GM21737 (cell line): Measurements from ENCODE around the gene SPEG.
A peak's percentile ranks its signal among the peaks of the same experiment; 100 is the strongest.

Experiments
- ATAC-seq: cut with Tn5 transposase; IDR thresholded peaks from one replicate; pipeline ENCODE4 v1.9.1; 2021; ENCODE audit warnings: mild to moderate bottlenecking, moderate library complexity; ENCODE audit not compliant: unreplicated experiment

The SPEG gene

DNA sequence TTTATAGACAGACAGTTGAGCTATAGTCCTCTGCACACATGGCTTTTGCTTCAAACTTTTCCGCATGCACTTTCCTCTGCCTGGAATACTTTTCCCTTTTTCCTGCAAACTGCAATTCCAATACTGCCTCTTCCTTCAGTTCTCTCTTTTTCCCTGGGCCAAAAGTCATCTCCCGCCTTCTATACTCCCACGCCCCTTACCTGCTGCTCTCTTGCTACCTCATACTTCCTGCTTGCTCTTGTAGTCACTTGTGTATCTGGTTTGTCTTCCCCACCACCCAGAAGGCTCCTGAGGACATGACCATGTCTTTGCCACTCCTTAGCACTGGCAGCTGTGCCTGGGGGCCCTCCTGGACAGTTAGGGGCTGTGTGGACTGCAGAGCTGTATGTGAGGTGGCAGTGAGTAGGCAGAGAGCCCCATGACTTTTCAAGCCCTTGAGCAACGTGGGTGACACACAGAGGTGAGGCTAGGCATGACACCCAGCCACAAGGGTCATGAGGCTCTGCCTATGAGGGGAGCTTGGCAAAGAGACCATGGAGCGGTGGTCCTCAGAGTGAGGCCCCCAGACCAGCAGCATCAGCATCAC lies 23.2 kb downstream of the SPEG start:
- ATAC-seq = no peak

DNA sequence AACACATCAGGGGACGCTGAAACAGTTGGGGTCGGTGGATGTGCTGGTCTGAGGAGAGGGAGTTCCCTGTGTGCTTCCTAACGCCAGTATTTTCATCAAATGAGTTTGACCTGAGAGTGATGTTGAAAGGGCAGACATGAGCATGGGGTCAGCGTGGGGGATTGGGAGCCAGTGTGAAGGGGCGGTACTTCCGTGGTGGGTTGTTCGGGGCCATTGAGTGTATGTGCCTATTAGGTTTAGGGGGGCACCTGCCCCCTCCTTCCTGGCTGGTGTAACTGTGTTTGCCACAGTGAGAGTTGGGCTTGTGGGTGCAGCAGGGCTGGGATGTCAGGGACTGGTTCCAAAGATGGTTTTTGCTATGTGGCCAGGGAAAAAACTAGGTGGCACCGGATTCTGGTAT lies 24.4 kb downstream of the SPEG start:
- no peak for ATAC-seq

DNA sequence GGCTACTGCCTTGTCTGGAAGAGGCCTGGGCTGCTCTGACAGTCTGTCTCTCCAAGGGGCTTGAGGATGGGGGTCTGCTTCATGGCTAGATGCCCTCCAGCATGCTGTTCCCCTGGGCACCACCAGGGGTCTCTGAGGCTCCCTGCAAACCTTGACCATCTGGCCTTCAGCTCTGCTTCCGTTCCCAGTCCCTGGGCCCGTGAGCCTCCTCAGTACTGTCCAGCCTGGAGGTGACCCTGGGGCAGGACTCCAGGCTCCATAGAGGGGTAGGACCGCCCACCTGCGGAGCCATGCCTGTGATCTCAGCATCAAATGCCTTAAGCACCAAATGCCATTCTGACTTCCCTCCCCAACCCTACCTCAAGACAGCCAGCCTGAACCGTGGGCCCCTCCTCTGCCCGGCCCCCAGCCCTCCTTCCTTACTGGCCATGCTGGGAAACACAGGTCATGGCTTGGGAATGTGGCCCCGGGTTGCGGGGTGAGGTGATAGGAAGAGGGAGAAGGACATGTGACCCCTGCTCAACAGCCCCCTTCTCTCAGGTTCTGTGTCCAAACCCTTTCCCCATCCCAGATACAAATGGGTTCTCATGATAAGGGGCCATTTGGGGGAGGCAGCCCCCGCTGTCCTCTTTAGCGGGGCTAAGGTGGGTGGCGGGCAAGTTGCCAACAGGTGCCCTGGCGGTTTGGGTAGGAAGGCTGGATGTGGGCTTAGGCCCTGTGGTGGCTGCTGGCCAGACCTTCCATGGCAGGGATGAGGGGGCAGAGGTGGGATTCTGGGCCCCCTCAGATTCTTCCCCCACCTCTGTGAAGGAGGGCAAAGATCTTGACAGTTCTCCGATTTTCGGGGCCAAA lies 25.0 kb downstream of the SPEG start:
- peak; percentile 67 for ATAC-seq

DNA sequence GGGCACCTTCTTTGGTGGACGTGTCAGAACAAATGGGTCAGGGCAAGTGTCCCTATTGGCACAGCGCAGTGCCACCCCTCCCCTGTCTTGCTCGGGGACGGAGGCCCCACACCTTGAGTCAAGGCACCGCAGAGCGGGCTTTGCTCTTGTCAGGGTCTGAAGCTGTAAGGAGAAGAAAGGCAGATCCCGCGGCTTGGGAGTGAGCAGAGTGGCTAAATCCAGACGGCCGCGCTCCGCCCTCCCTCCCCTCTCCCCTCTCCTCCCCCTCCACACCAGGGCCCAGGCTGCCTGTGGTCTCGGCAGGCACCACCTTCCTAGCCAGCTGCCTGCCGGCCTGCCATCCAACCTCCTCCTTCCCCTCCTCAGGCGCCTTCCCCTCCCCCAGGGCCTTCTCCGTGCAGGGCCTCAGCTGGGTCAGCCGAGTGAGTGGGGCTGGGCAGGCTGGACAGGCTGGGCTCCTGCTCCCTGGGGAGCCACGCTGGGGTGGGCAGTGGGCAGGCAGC lies 25.8 kb downstream of the SPEG start:
- no peak for ATAC-seq

DNA sequence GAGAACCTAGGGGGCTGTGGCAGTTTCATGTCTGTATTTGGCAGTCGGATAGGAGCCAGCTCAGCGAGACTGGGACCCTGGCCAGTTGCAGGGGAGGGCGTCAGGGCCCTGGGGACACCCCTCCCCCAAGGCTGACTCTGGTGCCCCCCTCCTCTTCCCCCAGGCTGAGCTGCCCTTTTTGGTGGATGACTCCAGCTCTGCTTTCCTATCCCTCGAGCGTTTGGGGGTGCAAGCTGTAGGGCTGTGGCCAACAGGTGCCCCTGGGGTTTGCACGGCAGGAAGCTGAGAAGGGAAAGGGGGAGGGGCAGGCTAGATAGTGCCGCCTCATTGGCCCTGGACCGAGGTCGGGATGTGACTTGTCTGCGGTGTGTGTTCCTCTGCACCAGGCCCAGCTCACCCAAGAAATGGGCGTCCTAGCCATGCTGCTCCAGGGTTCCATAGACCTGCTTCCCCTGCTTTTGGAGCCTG lies 26.4 kb downstream of the SPEG start:
- no peak for ATAC-seq

DNA sequence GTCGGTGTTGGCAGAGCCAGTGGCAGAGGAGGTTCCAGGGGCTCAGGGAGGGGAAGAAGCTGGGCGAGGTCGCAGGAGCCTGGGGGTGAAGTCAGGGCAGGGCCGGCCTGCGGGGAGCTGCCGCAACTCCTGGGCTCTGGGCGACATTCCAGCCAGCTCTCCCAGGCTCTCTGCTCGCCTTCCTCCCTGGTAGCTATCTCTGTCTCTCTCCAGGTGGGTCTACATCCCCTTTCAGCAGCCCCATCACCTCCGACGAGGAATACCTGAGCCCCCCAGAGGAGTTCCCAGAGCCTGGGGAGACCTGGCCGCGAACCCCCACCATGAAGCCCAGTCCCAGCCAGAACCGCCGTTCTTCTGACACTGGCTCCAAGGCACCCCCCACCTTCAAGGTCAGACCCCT lies 27.0 kb downstream of the SPEG start:
- ATAC-seq = no peak

DNA sequence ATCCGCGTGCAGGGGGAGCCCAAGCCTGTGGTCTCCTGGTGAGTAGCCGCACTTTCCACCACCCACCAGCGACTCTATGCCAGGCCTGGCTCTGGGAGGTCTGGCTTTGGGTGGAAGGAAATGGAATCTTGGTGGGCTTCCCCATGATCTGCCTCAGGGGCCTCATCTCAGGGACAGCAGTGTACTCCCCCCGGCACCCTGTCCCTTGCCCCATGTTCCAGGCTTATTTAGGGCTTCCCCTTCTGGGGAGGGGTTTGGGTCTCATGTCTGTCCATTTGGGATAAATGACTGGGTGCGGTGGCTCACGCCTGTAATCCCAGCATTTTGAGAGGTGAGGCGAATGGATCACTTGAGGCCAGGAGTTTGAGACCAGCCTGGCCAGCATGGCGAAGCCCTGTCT lies 27.7 kb downstream of the SPEG start:
- ATAC-seq = no peak

DNA sequence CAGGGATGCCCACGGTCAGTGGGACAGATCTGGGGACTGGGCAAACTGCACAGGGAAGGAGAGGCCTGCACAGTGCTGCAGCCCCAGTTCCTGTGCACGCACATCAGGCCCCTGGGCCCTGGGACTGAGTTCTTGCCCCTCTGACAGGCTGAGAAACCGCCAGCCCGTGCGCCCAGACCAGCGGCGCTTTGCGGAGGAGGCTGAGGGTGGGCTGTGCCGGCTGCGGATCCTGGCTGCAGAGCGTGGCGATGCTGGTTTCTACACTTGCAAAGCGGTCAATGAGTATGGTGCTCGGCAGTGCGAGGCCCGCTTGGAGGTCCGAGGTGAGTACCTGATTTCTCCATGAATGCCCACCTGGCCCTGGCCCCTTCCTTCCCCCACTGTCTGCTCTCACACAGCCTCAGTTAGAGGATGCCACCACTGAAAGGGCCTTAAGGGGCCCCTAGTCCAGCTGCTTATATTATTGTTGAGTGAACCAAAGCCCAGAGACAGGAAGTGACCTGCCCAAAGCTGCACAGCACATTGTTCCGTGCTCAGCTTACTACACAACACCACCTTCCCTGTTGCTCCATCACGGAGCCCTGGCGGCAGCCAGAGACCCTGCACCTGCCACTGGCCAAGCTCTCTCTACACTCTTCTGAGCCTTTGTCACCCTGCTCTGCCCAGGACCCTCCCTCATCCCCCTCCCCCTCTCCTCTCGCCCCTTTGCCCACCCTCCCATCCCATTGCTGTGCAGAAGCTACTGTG lies 29.8 kb downstream of the SPEG start:
- no peak for ATAC-seq

DNA sequence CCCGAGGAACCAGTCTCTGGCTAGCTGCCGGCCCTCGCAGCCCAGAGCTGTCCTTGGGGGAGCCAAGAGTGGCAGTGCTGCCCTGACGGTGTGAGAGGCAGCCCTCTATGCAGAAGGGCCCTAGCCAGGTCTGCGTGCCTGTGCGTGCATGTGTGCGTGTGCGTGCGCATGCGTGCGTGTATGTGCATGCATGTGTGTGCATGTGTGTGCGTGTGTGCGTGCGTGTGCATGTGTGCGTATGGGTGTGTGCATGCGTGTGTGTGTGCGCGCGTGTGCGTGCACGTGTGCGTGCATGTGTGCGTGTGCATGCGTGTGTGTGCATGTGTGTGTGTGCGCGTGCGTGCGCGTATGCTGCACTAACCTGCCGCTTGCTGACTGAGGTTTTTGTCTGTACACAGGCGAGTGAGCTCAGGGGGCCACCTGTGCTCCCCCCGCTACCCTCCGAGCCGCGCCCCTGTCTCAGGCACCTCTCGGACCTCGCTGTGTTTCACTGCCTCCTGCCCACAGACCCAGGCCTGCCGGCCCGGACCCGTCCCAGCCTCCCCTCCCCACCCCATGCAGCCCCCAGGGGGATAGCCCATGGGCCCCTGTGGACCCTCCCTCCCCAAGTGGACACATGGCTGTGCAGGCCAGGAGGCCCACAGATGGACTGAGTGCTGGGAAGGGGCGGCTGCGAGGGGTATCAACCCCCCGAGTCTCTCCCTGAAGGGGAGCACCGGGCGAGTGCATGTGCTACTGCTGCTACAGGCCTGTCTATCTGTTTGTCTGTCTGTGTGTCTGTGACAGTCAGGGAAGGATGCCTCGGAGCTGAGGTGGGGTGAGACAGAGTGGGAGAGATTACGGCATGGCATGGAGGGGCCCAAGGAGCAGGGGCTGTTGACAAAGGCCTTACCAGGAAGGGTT lies 31.3 kb downstream of the SPEG start:
- no peak for ATAC-seq

DNA sequence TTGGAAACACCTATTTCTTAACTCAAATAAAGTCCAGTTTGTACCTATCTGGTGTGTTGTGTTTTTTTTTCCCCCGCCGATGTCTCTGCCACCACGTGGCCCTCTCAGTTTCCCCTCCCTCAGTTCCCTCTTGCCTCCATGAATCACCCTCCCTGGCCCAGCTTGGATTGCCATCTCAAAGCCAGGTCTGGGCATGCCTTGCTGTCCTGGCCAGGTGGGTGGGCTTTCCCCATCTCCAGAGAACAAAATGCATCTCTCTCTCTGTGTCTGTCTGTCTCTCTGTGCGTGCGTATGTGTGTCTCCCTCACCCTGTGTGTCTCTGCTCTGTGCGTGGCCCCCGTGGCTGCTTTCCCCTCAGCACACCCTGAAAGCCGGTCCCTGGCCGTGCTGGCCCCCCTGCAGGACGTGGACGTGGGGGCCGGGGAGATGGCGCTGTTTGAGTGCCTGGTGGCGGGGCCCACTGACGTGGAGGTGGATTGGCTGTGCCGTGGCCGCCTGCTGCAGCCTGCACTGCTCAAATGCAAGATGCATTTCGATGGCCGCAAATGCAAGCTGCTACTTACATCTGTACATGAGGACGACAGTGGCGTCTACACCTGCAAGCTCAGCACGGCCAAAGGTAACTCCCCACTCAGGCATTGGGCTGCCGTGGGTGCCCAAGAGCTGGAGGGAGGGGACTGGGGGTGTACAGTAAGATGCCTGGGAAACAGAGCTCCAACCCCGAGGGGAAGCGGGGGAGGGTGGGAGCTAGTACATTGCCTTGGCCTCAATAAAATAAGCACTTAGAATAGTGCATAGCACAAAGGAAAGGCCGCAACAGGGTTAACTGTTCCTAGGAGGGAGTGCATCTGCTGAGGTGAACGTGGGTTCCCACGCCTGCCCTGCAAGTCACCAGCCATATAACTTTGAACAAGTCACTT lies 32.4 kb downstream of the SPEG start:
- ATAC-seq = no peak

DNA sequence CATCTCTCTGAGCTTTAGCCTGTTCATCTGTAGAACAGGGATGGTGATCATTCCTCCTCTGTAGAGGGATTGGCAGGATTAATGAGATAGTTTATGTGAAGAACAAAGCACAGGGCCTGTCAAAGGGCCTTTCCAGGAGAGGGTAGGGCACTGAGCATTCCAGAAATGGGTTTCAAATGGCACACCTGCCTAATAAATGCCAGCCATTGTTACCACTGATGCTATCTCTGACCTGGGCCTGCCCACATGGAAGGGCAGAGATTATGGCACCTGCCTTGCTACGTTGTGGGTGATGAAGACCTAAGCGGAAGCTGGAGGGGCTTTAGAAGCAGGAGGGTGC lies 33.1 kb downstream of the SPEG start:
- no peak for ATAC-seq

DNA sequence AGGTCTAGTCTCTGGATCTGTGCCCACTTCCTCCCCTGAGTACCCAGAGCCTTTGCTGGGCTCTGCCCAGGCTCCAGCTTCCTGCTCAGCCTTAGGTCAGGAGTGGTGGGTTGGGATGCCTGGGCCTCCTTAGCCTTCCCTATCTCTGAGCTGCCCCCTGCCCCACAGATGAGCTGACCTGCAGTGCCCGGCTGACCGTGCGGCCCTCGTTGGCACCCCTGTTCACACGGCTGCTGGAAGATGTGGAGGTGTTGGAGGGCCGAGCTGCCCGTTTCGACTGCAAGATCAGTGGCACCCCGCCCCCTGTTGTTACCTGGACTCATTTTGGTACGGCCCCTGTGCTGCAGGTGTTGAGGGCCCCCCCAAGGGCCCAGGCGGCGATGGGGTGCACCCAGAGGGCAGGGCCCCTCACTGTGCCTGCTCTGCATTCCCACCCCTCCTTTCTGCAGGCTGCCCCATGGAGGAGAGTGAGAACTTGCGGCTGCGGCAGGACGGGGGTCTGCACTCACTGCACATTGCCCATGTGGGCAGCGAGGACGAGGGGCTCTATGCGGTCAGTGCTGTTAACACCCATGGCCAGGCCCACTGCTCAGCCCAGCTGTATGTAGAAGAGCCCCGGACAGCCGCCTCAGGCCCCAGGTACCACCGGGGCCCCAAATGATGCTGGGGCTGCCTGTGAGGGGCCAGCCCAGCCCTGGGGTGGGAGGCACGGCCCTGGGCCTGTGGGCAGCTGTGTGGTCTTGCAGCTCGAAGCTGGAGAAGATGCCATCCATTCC lies 34.0 kb downstream of the SPEG start:
- ATAC-seq = no peak

DNA sequence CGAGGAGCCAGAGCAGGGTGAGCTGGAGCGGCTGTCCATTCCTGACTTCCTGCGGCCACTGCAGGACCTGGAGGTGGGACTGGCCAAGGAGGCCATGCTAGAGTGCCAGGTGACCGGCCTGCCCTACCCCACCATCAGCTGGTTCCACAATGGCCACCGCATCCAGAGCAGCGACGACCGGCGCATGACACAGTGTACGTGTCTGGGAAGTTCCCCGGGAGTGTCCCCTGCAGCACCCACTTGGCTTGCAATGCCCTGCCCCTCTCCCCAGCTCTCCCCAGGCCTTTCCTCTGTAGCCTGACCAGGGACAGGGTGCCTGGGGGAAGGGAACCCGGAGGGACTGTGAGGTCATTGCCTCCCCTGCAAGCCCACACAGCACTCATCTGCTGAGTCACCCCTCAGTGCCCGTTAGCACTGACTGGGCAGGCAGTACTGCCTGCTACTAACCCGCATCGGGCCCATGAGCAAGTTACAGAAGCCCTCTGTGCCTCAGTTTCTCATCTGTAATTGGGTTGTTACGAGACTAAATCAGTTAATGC lies 34.6 kb downstream of the SPEG start:
- ATAC-seq = no peak

DNA sequence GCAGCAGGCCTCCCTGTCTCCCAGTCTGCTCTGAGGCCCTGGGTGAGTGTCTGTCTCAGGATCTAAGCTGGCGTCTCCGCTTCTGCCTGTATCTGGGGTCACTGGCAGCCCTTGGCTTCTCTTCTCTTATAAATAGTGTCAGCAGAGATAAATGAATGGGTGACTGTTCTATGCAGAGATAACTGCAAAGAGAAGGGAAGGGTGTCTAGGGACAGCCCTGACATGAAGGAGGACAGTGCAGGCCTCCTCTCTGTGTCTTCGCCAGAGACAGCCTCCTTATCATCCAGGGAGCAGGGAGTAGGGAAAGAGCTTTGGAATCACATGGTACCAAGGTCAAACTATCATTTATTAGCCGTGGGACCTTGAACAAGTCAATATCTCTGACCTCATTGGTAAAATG lies 35.8 kb downstream of the SPEG start:
- ATAC-seq = no peak

DNA sequence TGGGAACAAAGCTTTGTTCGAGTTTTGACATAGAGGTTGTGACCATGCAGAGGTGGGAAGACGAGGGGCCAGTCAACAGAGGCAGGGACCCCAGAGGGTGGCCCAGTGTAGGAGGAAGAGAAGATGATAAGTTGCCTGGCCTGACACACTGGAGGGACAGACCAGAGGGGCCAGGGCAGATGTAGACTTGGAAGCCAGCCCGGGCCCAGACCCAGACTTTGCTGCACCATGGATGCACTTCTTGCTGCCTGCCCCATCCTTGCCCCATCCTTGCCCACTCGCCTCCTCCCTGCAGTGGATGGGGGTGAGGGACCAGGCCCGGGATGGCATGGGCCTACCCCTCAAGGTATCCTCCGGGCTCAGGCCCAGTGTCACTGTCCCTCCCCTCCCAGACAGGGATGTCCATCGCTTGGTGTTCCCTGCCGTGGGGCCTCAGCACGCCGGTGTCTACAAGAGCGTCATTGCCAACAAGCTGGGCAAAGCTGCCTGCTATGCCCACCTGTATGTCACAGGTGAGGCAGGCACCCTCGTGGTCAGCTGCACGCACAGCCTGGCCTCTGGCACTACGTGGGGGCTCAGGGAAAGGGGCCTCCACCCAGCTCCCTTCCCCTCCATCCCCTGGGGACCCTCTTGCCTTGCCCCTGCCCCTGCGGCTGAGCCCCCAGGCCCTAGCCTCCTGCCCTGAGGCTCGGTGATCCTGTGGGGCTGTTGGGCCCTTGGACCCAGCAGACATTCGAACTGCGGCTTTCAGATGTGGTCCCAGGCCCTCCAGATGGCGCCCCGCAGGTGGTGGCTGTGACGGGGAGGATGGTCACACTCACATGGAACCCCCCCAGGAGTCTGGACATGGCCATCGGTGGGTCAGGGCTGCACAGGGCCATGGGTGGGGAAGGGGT lies 37.1 kb downstream of the SPEG start:
- ATAC-seq = no peak

DNA sequence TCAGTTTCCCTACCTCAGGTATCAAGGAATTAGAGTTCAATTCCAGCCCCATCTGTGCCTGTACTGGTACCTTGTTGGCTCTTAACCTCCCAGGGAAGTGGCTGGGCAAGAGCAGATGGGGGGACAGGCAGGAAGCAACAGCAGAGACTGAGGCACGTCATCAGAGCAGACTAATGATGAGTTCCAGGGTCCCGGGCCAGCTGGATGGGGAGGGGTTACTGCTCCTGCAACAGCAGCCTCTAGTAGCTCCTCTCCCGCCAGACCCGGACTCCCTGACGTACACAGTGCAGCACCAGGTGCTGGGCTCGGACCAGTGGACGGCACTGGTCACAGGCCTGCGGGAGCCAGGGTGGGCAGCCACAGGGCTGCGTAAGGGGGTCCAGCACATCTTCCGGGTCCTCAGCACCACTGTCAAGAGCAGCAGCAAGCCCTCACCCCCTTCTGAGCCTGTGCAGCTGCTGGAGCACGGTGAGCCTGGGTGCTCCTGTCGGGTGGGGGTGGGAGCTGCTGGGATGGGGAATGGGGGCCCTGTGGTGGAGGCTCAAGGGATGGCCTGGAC lies 38.1 kb downstream of the SPEG start:
- ATAC-seq = no peak

DNA sequence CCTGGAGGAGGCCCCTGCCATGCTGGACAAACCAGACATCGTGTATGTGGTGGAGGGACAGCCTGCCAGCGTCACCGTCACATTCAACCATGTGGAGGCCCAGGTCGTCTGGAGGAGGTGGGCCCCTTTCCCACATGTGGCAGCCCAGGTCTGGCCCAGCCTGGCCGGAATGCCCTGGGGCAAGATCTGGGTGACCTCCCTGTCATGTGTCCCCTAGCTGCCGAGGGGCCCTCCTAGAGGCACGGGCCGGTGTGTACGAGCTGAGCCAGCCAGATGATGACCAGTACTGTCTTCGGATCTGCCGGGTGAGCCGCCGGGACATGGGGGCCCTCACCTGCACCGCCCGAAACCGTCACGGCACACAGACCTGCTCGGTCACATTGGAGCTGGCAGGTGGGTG lies 38.9 kb downstream of the SPEG start:
- no peak for ATAC-seq
